Measurements from ENCODE around the gene PSMF1. TPM values are rescaled to one million over a fixed set of nuclear protein-coding genes. Genes with fewer than 3 reads are reported as not detected.

The PSMF1 gene
- total and polyA plus RNA-seq, 2 of the 13 experiments (the other 11 are each of a cell fraction or from before 2014, with no cell fraction given), result 82.5 to 86.0 TPM

DNA sequence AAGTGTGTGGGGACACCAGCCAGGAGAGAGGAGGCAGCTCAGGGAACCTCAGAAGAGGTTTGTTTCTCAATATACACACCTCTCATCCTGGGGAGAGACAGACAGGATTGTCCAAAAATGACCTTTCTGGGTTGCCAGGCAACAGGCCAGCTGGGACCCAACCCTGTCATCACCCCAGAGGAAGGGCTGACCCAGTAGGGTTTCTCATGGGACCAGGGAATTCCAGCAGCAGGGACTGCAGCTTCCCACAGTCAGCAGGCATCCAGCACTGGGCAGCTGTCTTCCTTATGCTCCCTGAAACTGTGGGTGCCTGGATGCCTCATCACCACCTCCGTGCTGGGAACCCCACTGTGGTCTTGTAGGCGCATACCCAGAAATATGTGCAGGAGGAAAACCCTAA is 86.2 kb downstream of the PSMF1 start (continued):
- TF ChIP-seq, protein P1, sequence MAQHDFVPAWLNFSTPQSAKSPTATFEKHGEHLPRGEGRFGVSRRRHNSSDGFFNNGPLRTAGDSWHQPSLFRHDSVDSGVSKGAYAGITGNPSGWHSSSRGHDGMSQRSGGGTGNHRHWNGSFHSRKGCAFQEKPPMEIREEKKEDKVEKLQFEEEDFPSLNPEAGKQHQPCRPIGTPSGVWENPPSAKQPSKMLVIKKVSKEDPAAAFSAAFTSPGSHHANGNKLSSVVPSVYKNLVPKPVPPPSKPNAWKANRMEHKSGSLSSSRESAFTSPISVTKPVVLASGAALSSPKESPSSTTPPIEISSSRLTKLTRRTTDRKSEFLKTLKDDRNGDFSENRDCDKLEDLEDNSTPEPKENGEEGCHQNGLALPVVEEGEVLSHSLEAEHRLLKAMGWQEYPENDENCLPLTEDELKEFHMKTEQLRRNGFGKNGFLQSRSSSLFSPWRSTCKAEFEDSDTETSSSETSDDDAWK (CRISPR knock-in tag; IDR thresholded peaks at IDR 0.05), result no peak
- TF ChIP-seq ATF7 (IDR thresholded peaks at IDR 0.05) (no peak), ATF7 (CRISPR knock-in tag; IDR thresholded peaks at IDR 0.05) (no peak), ZNF382 (CRISPR knock-in tag; IDR thresholded peaks at IDR 0.05; ENCODE audit: borderline replicate concordance) (no peak)

DNA sequence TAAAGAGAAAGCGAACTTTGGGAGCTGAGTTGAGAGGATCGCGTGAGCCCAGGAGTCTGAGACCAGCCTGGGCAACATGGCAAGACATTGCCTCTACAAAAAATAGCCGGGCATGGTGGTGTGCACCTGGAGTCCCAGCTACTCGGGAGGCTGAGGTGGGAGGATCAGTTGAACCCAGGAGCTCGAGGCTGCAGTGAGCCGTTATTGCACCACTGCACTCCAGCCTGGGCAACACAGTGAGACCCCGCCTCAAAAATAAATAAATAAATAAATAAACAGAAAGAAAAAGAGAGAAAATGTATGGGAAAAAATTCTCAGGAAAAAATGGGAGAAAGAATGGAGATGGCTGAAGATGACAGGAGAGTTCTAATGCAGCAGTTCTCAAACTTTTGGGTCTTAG is 87.4 kb downstream of the PSMF1 start:
- in situ Hi-C loops (cut with HindIII; ENCODE audit: extremely low pct_ligation_motif_present, low pct_unique_long_range_greater_than_20kb), result no loop called here
- Histone ChIP-seq H3K27me3 (ENCODE audit: control insufficient read depth in 1 of 2, insufficient read depth in 2 of 2, low read length in 2 of 2) (peaks cover 1 to 36% of the 10 kb centered on the region in 2 experiments; a peak in 3 of 5 replicates), H3K4me3 (replicated peaks in 1 of 3; ENCODE audit: insufficient read depth in 1 of 3, low read depth in 2 of 3, low read length in 3 of 3) (no peak overlapping the region), H3K9ac (ENCODE audit: insufficient read depth, low read depth, low read length) (no peak overlapping the region), H3K4me2 (ENCODE audit: low read depth, low read length) (no peak overlapping the region), H3K9me3 (ENCODE audit: low read length) (no peaks in the 10 kb centered on the region), H3K36me3 (replicated peaks in 1 of 2; ENCODE audit: control insufficient read depth in 1 of 2, insufficient read depth in 2 of 2, low read length in 2 of 2) (no peaks in the 10 kb centered on the region), H3K4me1 (ENCODE audit: insufficient read depth, low read length) (no peaks in the 10 kb centered on the region), H2AFZ (ENCODE audit: low read length) (no peak overlapping the region), H3K27ac (ENCODE audit: extremely low read length, insufficient read depth, low read length) (no peak overlapping the region), H4K20me1 (ENCODE audit: insufficient read depth, low read length) (no peaks in the 10 kb centered on the region), H3K79me2 (ENCODE audit: insufficient read depth, low read length) (no peaks in the 10 kb centered on the region)
- no peak for TF ChIP-seq NR2F6 (IDR thresholded peaks at IDR 0.05)
- no peak for TF ChIP-seq NR2F6 (CRISPR knock-in tag; IDR thresholded peaks at IDR 0.05)
- TF ChIP-seq ZNF235 (CRISPR knock-in tag; IDR thresholded peaks at IDR 0.05; ENCODE audit: borderline replicate concordance), result no peak
- no peak for TF ChIP-seq BORCS8-MEF2B (CRISPR knock-in tag; IDR thresholded peaks at IDR 0.05)
- TF ChIP-seq, protein P2, sequence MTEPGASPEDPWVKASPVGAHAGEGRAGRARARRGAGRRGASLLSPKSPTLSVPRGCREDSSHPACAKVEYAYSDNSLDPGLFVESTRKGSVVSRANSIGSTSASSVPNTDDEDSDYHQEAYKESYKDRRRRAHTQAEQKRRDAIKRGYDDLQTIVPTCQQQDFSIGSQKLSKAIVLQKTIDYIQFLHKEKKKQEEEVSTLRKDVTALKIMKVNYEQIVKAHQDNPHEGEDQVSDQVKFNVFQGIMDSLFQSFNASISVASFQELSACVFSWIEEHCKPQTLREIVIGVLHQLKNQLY (CRISPR knock-in tag; IDR thresholded peaks at IDR 0.05), result no peak
- TF ChIP-seq ZNF121 (CRISPR knock-in tag; IDR thresholded peaks at IDR 0.05), result 0 out of 2 replicates have a peak, but pooled peaks have one; percentile 28
- TF ChIP-seq, protein P3, sequence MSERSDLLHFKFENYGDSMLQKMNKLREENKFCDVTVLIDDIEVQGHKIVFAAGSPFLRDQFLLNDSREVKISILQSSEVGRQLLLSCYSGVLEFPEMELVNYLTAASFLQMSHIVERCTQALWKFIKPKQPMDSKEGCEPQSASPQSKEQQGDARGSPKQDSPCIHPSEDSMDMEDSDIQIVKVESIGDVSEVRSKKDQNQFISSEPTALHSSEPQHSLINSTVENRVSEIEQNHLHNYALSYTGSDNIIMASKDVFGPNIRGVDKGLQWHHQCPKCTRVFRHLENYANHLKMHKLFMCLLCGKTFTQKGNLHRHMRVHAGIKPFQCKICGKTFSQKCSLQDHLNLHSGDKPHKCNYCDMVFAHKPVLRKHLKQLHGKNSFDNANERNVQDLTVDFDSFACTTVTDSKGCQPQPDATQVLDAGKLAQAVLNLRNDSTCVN (CRISPR knock-in tag; IDR thresholded peaks at IDR 0.05; ENCODE audit: borderline replicate concordance), result no peak
- ATAC-seq (no peak), DNase-seq (ENCODE audit: low spot score) (no peak), FAIRE-seq (no peak)
- intact Hi-C loops (cut with micrococcal nuclease; ENCODE audit: unreplicated experiment), result no loop called here
- POLR2A ChIA-PET, result no interaction called here
- WGBS (ENCODE audit: low lambda C conversion rate), result 43% methylated on average over 8 of the region's 8 CpGs
- CTCF ChIA-PET (ENCODE audit: low intra/inter-chr PET ratio, low total read pairs), result no interaction called here
- BruUV-seq (replicated peaks), result no TSS peak
